Neuronal stem cell (in vitro differentiated cells): Measurements from ENCODE around the gene PLXDC2.

Experiments
- DNase-seq: peaks from one replicate; pipeline ENCODE4 v3.0.0-alpha.2; 2013; ENCODE audit warnings: low spot score
- H2AFZ ChIP-seq: one replicate; pipeline ENCODE4 v1.6.1; 2013; ENCODE audit warnings: mild to moderate bottlenecking, low read length, inconsistent platforms
- H2AK5ac ChIP-seq: 2 replicates; pipeline ENCODE4 v1.6.1; 2013; ENCODE audit warnings: low read depth, mild to moderate bottlenecking, inconsistent platforms, low read length, moderate library complexity, mixed read lengths
- H2BK120ac ChIP-seq: 2 replicates; pipeline ENCODE4 v1.6.1; 2013; ENCODE audit warnings: low read depth, mild to moderate bottlenecking, inconsistent platforms, low read length, moderate library complexity, mixed read lengths
- H2BK12ac ChIP-seq: one replicate; pipeline ENCODE4 v1.6.1; 2013; ENCODE audit warnings: low read length, inconsistent platforms
- H2BK15ac ChIP-seq: 2 replicates; pipeline ENCODE4 v1.6.1; 2013; ENCODE audit warnings: mild to moderate bottlenecking, low read length, inconsistent platforms, mixed read lengths
- H2BK5ac ChIP-seq: one replicate; pipeline ENCODE4 v1.6.1; 2013; ENCODE audit warnings: inconsistent platforms, mild to moderate bottlenecking, low read length, moderate library complexity
- H3K14ac ChIP-seq: one replicate; pipeline ENCODE4 v1.6.1; 2013; ENCODE audit warnings: low read length, inconsistent platforms
- H3K18ac ChIP-seq: 2 replicates; pipeline ENCODE4 v1.6.1; 2013; ENCODE audit warnings: low read length, inconsistent platforms
- H3K23ac ChIP-seq: 2 replicates; pipeline ENCODE4 v1.6.1; 2013; ENCODE audit warnings: low read depth, mild to moderate bottlenecking, mixed read lengths, low read length, inconsistent platforms; ENCODE audit not compliant: poor library complexity
- H3K27ac ChIP-seq: replicated peaks from 3 replicates; pipeline ENCODE4 v1.5.1; 2013; ENCODE audit warnings: low read length, inconsistent platforms
- H3K27me3 ChIP-seq, 3 experiments: 2 replicates each; pipeline ENCODE4 v1.6.1; 2013; ENCODE audit warnings: low read length in 3 of 3, mild to moderate bottlenecking in 2 of 3, inconsistent platforms in 1 of 3, low read depth in 1 of 3, mixed read lengths in 1 of 3, moderate library complexity in 1 of 3; ENCODE audit not compliant: control insufficient read depth in 3 of 3, insufficient read depth in 3 of 3
- H3K36me3 ChIP-seq, 2 donors: replicated peaks in 1 of 2; 2 replicates each; pipeline ENCODE4 v1.6.1; 2013; ENCODE audit warnings: low read length in 2 of 2; ENCODE audit not compliant: control insufficient read depth in 2 of 2, insufficient read depth in 2 of 2
- H3K4ac ChIP-seq: 2 replicates; pipeline ENCODE4 v1.6.1; 2013; ENCODE audit warnings: inconsistent platforms, mild to moderate bottlenecking, low read length, moderate library complexity
- H3K4me1 ChIP-seq, 2 donors: 1 replicate in 1 of 2; 2 replicates in 1 of 2; pipeline ENCODE4 v1.6.1; 2013; ENCODE audit warnings: low read length in 2 of 2, low read depth in 1 of 2; ENCODE audit not compliant: control insufficient read depth in 2 of 2, insufficient read depth in 1 of 2
- H3K4me2 ChIP-seq: one replicate; pipeline ENCODE4 v1.6.1; 2013; ENCODE audit warnings: mild to moderate bottlenecking, low read length, inconsistent platforms; ENCODE audit not compliant: insufficient read depth, poor library complexity, severe bottlenecking
- H3K4me3 ChIP-seq, 2 donors: 2 replicates each; pipeline ENCODE4 v1.5.1; 2013; ENCODE audit warnings: low read length in 2 of 2, mild to moderate bottlenecking in 2 of 2, inconsistent platforms in 1 of 2, moderate library complexity in 1 of 2
- H3K79me1 ChIP-seq: one replicate; pipeline ENCODE4 v1.6.1; 2013; ENCODE audit warnings: low read depth, mild to moderate bottlenecking, inconsistent platforms, low read length, moderate library complexity
- H3K9ac ChIP-seq: one replicate; pipeline ENCODE4 v1.6.1; 2013; ENCODE audit warnings: mild to moderate bottlenecking, low read depth, low read length, inconsistent platforms; ENCODE audit not compliant: poor library complexity
- H3K9me3 ChIP-seq, 2 donors: replicated peaks in 1 of 2; 2 replicates each; pipeline versions ENCODE3 to v1.6.1; 2013; ENCODE audit warnings: low read length in 2 of 2, mild to moderate bottlenecking in 2 of 2, inconsistent platforms in 1 of 2, low read depth in 1 of 2, mixed read lengths in 1 of 2, moderate library complexity in 1 of 2; ENCODE audit not compliant: control insufficient read depth in 2 of 2, insufficient read depth in 1 of 2
- H4K8ac ChIP-seq: one replicate; pipeline ENCODE4 v1.6.1; 2013; ENCODE audit warnings: low read depth, mild to moderate bottlenecking, inconsistent platforms, low read length, moderate library complexity
- H4K91ac ChIP-seq: one replicate; pipeline ENCODE4 v1.6.1; 2013; ENCODE audit warnings: low read length, low read depth, mild to moderate bottlenecking, inconsistent platforms; ENCODE audit not compliant: poor library complexity
- WGBS, 2 donors: extraction: QIAGEN DNeasy Blood & Tissue Kit; methylation state at CpG; one replicate each; pipeline ENCODE4 v1.1.7; 2013; ENCODE audit warnings: missing lambda C conversion rate in 2 of 2, mixed read lengths in 1 of 2; ENCODE audit not compliant: insufficient read length in 2 of 2, insufficient replicate concordance in 1 of 2; ENCODE audit errors: extremely low coverage in 2 of 2; 5-methylcytosine and 5-hydroxymethylcytosine counted together

Gene PLXDC2

DNA sequence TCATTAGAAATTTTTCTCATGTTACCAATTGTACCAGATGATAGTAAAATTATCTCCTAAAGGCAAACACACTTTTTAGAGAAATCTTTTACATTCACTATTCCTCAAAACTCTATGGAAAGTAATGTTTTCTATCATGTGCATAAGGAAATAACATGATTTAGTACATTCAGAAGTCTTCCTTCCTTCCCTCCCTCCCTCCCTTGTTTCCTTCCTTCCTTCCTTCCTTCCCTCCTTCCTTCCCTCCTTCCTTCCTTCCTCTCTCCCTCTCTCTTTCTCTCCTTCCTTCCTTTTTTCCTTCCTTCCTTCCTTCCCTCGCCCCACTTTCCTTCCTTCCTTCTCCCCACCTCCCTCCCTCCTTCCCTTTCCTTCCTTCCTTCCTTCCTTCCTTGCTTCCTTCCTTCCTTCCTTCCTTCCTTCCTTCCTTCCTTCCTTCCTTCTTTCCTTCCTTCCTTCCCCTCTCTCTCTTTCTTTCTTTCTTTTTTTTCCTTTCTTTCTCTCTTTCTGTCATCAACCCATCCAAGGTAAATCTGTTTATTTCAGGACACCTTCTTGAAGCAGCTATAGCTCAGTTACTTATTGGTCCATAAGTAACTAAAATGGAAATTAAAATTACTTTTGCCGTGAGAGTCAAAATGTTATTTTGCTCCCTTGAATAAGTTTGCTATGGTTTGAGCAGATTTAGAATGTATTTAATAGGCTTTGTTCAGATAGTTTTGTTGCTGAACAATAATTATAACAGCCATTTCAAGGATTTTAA is 197.9 kb downstream of the PLXDC2 start:
- Histone ChIP-seq H3K36me3 (no peaks in the 10 kb centered on the region), H2BK15ac (no peak overlapping the region), H2BK120ac (no peak overlapping the region), H3K27me3 (no peaks in the 10 kb centered on the region), H3K23ac (no peak overlapping the region), H3K79me1 (peaks cover 1% of the 10 kb centered on the region), H3K18ac (no peak overlapping the region), H3K4ac (no peak overlapping the region), H2AFZ (no peak overlapping the region), H2BK12ac (no peak overlapping the region), H3K4me2 (no peak overlapping the region), H3K14ac (no peak overlapping the region), H4K8ac (no peak overlapping the region), H2BK5ac (no peak overlapping the region), H3K4me3 (no peak overlapping the region), H4K91ac (no peak overlapping the region), H2AK5ac (no peak overlapping the region), H3K4me1 (peaks cover 0 to 3% of the 10 kb centered on the region in 2 donors), H3K27ac (no peak overlapping the region), H3K9ac (no peak overlapping the region), H3K9me3 (no peaks in the 10 kb centered on the region)
- WGBS, 2 donors: 94 to 100% methylated on average over 1 of the region's 2 CpGs
- DNase-seq: no peak

DNA sequence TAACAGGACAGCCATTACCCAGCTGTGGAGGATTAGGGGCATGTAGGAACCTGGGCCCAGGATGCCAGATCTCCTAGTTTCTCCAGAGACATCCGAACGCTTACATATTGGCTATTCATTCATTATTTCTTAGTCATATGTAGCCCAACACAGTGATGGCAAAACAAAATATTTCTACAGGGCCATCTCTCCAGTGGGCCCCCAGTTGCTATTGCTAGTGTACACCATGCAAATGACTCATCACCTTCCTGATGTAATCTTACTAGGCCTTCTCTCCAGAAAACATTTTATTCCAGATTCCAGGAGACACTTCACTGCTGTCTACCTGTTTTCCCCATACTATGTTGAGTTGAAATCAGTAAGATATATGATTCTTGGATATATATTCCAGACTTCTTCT is 201.7 kb downstream of the PLXDC2 start:
- H4K8ac ChIP-seq: no peak overlapping the region
- no peaks in the 10 kb centered on the region for H3K9me3 ChIP-seq
- DNase-seq: no peak
- no peak overlapping the region for H3K14ac ChIP-seq
- no peak overlapping the region for H2AK5ac ChIP-seq
- no CpG with 5 or more reads among the region's 2 CpGs for WGBS, 2 donors
- H3K4me1 ChIP-seq: no peaks in the 10 kb centered on the region
- H3K27ac ChIP-seq: no peak overlapping the region
- no peak overlapping the region for H2BK120ac ChIP-seq
- no peaks in the 10 kb centered on the region for H3K36me3 ChIP-seq
- no peak overlapping the region for H3K4me3 ChIP-seq
- H3K9ac ChIP-seq: no peak overlapping the region
- no peak overlapping the region for H2BK15ac ChIP-seq
- no peak overlapping the region for H3K4ac ChIP-seq
- H4K91ac ChIP-seq: no peak overlapping the region
- H3K23ac ChIP-seq: no peak overlapping the region
- no peaks in the 10 kb centered on the region for H3K27me3 ChIP-seq
- no peak overlapping the region for H3K4me2 ChIP-seq
- H2BK5ac ChIP-seq: no peak overlapping the region
- H3K79me1 ChIP-seq: no peaks in the 10 kb centered on the region
- no peak overlapping the region for H2BK12ac ChIP-seq
- H3K18ac ChIP-seq: no peak overlapping the region
- no peak overlapping the region for H2AFZ ChIP-seq

DNA sequence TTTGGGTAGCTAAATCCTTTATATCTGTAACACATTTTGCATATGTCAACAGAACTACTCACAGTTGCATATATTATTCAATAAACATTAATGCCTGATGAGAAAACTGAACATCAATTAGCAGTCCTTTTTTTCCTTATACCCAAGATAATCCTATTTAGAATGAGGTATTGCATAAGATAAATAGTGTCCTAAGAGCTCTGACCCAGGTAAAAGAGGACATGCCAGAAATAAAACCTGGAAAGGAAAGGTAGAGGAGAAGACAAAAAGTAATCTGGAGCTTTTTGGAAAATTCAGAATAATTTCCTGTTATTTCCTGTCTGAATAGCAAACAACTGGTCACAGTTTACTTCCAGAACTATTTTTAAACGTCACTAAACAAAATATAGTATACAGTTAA is 204.4 kb downstream of the PLXDC2 start:
- H4K8ac ChIP-seq: no peak overlapping the region
- H3K18ac ChIP-seq: no peak overlapping the region
- no peaks in the 10 kb centered on the region for H3K79me1 ChIP-seq
- no peaks in the 10 kb centered on the region for H3K27me3 ChIP-seq
- H2BK12ac ChIP-seq: no peak overlapping the region
- H3K23ac ChIP-seq: no peak overlapping the region
- H3K14ac ChIP-seq: no peak overlapping the region
- no peak overlapping the region for H3K4me2 ChIP-seq
- no peak overlapping the region for H2AFZ ChIP-seq
- no peak for DNase-seq
- no peaks in the 10 kb centered on the region for H3K36me3 ChIP-seq
- no peaks in the 10 kb centered on the region for H3K4me1 ChIP-seq
- H3K27ac ChIP-seq: no peak overlapping the region
- no peak overlapping the region for H4K91ac ChIP-seq
- H2AK5ac ChIP-seq: no peak overlapping the region
- H3K4me3 ChIP-seq: no peak overlapping the region
- H2BK5ac ChIP-seq: no peak overlapping the region
- H2BK120ac ChIP-seq: no peak overlapping the region
- H3K9ac ChIP-seq: no peak overlapping the region
- WGBS, 2 donors: no CpG with 5 or more reads among the region's 1 CpG
- no peak overlapping the region for H2BK15ac ChIP-seq
- no peak overlapping the region for H3K4ac ChIP-seq
- no peaks in the 10 kb centered on the region for H3K9me3 ChIP-seq

DNA sequence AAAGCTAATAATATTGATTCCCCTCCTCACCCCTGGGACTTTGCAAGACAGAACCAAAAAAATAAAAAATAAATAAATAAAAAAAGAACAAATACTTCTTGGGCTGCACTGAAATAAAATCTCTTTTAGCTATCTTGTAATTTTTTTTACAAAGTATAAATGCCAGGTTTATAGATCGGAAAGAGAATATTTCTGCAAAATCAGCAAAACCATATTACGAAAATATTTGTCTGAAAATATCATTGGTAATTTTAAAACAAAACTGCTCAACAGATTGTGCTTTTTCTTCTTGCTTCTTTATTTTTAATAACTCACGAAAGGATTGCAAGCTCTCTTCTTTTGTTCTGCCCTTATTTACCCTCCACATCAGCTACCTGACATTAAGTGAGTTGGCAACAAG is 213.3 kb downstream of the PLXDC2 start:
- Histone ChIP-seq H3K4ac (no peak overlapping the region), H3K27me3 (no peaks in the 10 kb centered on the region), H3K4me1 (peaks cover 0 to 4% of the 10 kb centered on the region in 2 donors), H2AK5ac (no peak overlapping the region), H2AFZ (no peak overlapping the region), H3K9me3 (no peaks in the 10 kb centered on the region), H3K14ac (no peak overlapping the region), H2BK15ac (no peak overlapping the region), H3K4me2 (no peak overlapping the region), H3K9ac (no peak overlapping the region), H2BK120ac (no peak overlapping the region), H3K18ac (no peak overlapping the region), H3K23ac (no peak overlapping the region), H2BK5ac (no peak overlapping the region), H3K27ac (no peak overlapping the region), H2BK12ac (no peak overlapping the region), H4K91ac (no peak overlapping the region), H3K79me1 (no peaks in the 10 kb centered on the region), H3K4me3 (no peak overlapping the region), H4K8ac (no peak overlapping the region), H3K36me3 (no peaks in the 10 kb centered on the region)
- no CpG with 5 or more reads among the region's 3 CpGs for WGBS, 2 donors
- no peak for DNase-seq
